Measurements from ENCODE around the gene CYSRT1.

CYSRT1 gene

GRCh38 chr9:137273611-137274320 is 48.8 kb downstream of the CYSRT1 start:
- H3K27ac ChIP-seq (ENCODE audit: low read depth in 2 of 2, low read length in 2 of 2): peak overlapping the region; percentile 63 to 90
- peaks cover 27 to 47% of the 10 kb centered on the region in 2 donors for H3K4me1 ChIP-seq (ENCODE audit: control insufficient read depth in 2 of 2, insufficient read depth in 2 of 2, low read length in 2 of 2)
- H3K9me3 ChIP-seq (ENCODE audit: control insufficient read depth in 2 of 2, low read length in 2 of 2): no peaks in the 10 kb centered on the region
- no peak overlapping the region for H3K4me3 ChIP-seq (ENCODE audit: low read length in 2 of 2)
- peak overlapping the region in 1 of 2 donors; percentile 73 for H3K9ac ChIP-seq (ENCODE audit: low read depth in 1 of 2, low read length in 2 of 2)
- peaks cover 6 to 10% of the 10 kb centered on the region in 2 donors for H3K36me3 ChIP-seq (ENCODE audit: control insufficient read depth in 2 of 2, insufficient read depth in 2 of 2, low read length in 2 of 2)
- H3K27me3 ChIP-seq (ENCODE audit: control insufficient read depth in 2 of 2, insufficient read depth in 2 of 2, low read length in 2 of 2): no peaks in the 10 kb centered on the region

GRCh38 chr9:137275203-137275587 is 50.2 kb downstream of the CYSRT1 start:
- H3K4me1 ChIP-seq (ENCODE audit: control insufficient read depth in 2 of 2, insufficient read depth in 2 of 2, low read length in 2 of 2): peaks cover 19 to 35% of the 10 kb centered on the region in 2 donors
- no peaks in the 10 kb centered on the region for H3K9me3 ChIP-seq (ENCODE audit: control insufficient read depth in 2 of 2, low read length in 2 of 2)
- H3K27ac ChIP-seq (ENCODE audit: low read depth in 2 of 2, low read length in 2 of 2): no peak overlapping the region
- no peak overlapping the region for H3K4me3 ChIP-seq (ENCODE audit: low read length in 2 of 2)
- peaks cover 15 to 19% of the 10 kb centered on the region in 2 donors for H3K36me3 ChIP-seq (ENCODE audit: control insufficient read depth in 2 of 2, insufficient read depth in 2 of 2, low read length in 2 of 2)
- no peaks in the 10 kb centered on the region for H3K27me3 ChIP-seq (ENCODE audit: control insufficient read depth in 2 of 2, insufficient read depth in 2 of 2, low read length in 2 of 2)
- peak overlapping the region in 1 of 2 donors; percentile 1 for H3K9ac ChIP-seq (ENCODE audit: low read depth in 1 of 2, low read length in 2 of 2)

Measured in mucosa of rectum (tissue), 2 donors.